ENCODE data around the gene AQP10. TPM values are rescaled to one million over a fixed set of nuclear protein-coding genes. Genes with fewer than 3 reads are reported as not detected.
"Not testable (repeated sequence)": the region's sequence is repeated elsewhere in the genome, so short reads cannot be mapped to it uniquely, and the experiment has no call there.

The AQP10 gene
- total RNA-seq, 1 donor from 2014 or later: not detected

- FAIRE-seq (no peak), DNase-seq (ENCODE audit: low read depth) (no peak)
- H3K4me1 Mint-ChIP-seq (ENCODE audit: low read depth, unreplicated experiment): no peaks in the 10 kb centered on the region
- H3K4me1 ChIP-seq (ENCODE audit: insufficient read depth, low read length): no peaks in the 10 kb centered on the region
- peaks cover 2% of the 10 kb centered on the region for H3K27me3 ChIP-seq (ENCODE audit: insufficient read depth, low read length)
- H3K9me3 ChIP-seq (ENCODE audit: insufficient read depth, low read depth, low read length): no peaks in the 10 kb centered on the region
- H3K27ac Mint-ChIP-seq (ENCODE audit: unreplicated experiment): no peak overlapping the region
- no peak overlapping the region for H3K27ac ChIP-seq (ENCODE audit: low read depth, low read length)
- no peaks in the 10 kb centered on the region for H3K36me3 ChIP-seq (ENCODE audit: insufficient read depth, low read length)
- peaks cover 2% of the 10 kb centered on the region for H3K36me3 Mint-ChIP-seq (ENCODE audit: low read depth, unreplicated experiment)
- no peak overlapping the region for H3K4me2 ChIP-seq (ENCODE audit: low read length)
- TF ChIP-seq EZH2 (IDR thresholded peaks at IDR 0.05; ENCODE audit: insufficient read depth, low read length) (no peak), CTCF (IDR thresholded peaks at IDR 0.05; ENCODE audit: insufficient read depth, low read depth, low read length) (no peak)
- H3K9ac ChIP-seq (ENCODE audit: low read length): no peak overlapping the region
- H3K9me3 Mint-ChIP-seq (ENCODE audit: unreplicated experiment): peaks cover 19% of the 10 kb centered on the region
- H3K4me3 Mint-ChIP-seq (ENCODE audit: unreplicated experiment): no peak overlapping the region
- H3K4me3 ChIP-seq (ENCODE audit: insufficient read depth, low read depth, low read length): no peak overlapping the region
- peaks cover 31% of the 10 kb centered on the region for H3K27me3 Mint-ChIP-seq (ENCODE audit: low read depth, unreplicated experiment)
- H4K20me1 ChIP-seq (ENCODE audit: insufficient read depth, low read length): no peaks in the 10 kb centered on the region
- H2AFZ ChIP-seq (ENCODE audit: low read depth, low read length): no peak overlapping the region
- H3K79me2 ChIP-seq (ENCODE audit: insufficient read depth, low read length): no peaks in the 10 kb centered on the region
Observed at GRCh38 chr1:154316704-154317103, 4.2 kb upstream of the AQP10 start.

- no peak overlapping the region for H3K4me3 ChIP-seq (ENCODE audit: insufficient read depth, low read depth, low read length)
- Mint-ChIP-seq H3K27me3 (ENCODE audit: low read depth, unreplicated experiment) (peaks cover 38% of the 10 kb centered on the region), H3K9me3 (ENCODE audit: unreplicated experiment) (peaks cover 19% of the 10 kb centered on the region), H3K4me1 (ENCODE audit: low read depth, unreplicated experiment) (peaks cover 2% of the 10 kb centered on the region), H3K27ac (ENCODE audit: unreplicated experiment) (no peak overlapping the region), H3K4me3 (ENCODE audit: unreplicated experiment) (no peak overlapping the region), H3K36me3 (ENCODE audit: low read depth, unreplicated experiment) (peaks cover 2% of the 10 kb centered on the region)
- H3K36me3 ChIP-seq (ENCODE audit: insufficient read depth, low read length): no peaks in the 10 kb centered on the region
- no peak overlapping the region for H3K4me2 ChIP-seq (ENCODE audit: low read length)
- H3K79me2 ChIP-seq (ENCODE audit: insufficient read depth, low read length): no peaks in the 10 kb centered on the region
- no peak for TF ChIP-seq CTCF (IDR thresholded peaks at IDR 0.05; ENCODE audit: insufficient read depth, low read depth, low read length)
- no peak for TF ChIP-seq EZH2 (IDR thresholded peaks at IDR 0.05; ENCODE audit: insufficient read depth, low read length)
- H3K9me3 ChIP-seq (ENCODE audit: insufficient read depth, low read depth, low read length): no peaks in the 10 kb centered on the region
- no peak overlapping the region for H3K27ac ChIP-seq (ENCODE audit: low read depth, low read length)
- FAIRE-seq (no peak), DNase-seq (ENCODE audit: low read depth) (no peak)
- H3K4me1 ChIP-seq (ENCODE audit: insufficient read depth, low read length): no peaks in the 10 kb centered on the region
- H3K27me3 ChIP-seq (ENCODE audit: insufficient read depth, low read length): peaks cover 6% of the 10 kb centered on the region
- H2AFZ ChIP-seq (ENCODE audit: low read depth, low read length): no peak overlapping the region
- no peaks in the 10 kb centered on the region for H4K20me1 ChIP-seq (ENCODE audit: insufficient read depth, low read length)
- no peak overlapping the region for H3K9ac ChIP-seq (ENCODE audit: low read length)
Observed at GRCh38 chr1:154318386-154318785, 2.5 kb upstream of the AQP10 start.

- FAIRE-seq; H3K9ac ChIP-seq (ENCODE audit: low read length); H3K4me2 ChIP-seq (ENCODE audit: low read length); H3K4me1 ChIP-seq (ENCODE audit: insufficient read depth, low read length); H3K27me3 ChIP-seq (ENCODE audit: insufficient read depth, low read length); H3K79me2 ChIP-seq (ENCODE audit: insufficient read depth, low read length); H3K9me3 ChIP-seq (ENCODE audit: insufficient read depth, low read depth, low read length); H3K27ac Mint-ChIP-seq (ENCODE audit: unreplicated experiment); H3K4me3 ChIP-seq (ENCODE audit: insufficient read depth, low read depth, low read length); DNase-seq (ENCODE audit: low read depth); H3K4me3 Mint-ChIP-seq (ENCODE audit: unreplicated experiment); H3K27ac ChIP-seq (ENCODE audit: low read depth, low read length); H3K36me3 Mint-ChIP-seq (ENCODE audit: low read depth, unreplicated experiment); H3K4me1 Mint-ChIP-seq (ENCODE audit: low read depth, unreplicated experiment); H3K36me3 ChIP-seq (ENCODE audit: insufficient read depth, low read length); H2AFZ ChIP-seq (ENCODE audit: low read depth, low read length); H4K20me1 ChIP-seq (ENCODE audit: insufficient read depth, low read length): not testable (repeated sequence)
- Mint-ChIP-seq H3K9me3 (ENCODE audit: unreplicated experiment) (peaks cover 14% of the 10 kb centered on the region), H3K27me3 (ENCODE audit: low read depth, unreplicated experiment) (peaks cover 47% of the 10 kb centered on the region)
Observed at GRCh38 chr1:154321609-154321934, 679 bp downstream of the AQP10 start.

All from astrocyte (in vitro differentiated cells and primary cell).